GM12892 (cell line): ENCODE data around the gene GOSR2.

ENCODE experiments used
- POLR2A ChIP-seq: IDR thresholded peaks from 2 replicates; pipeline ENCODE4 v1.6.1; 2011; ENCODE audit warnings: low read depth, low read length, control low read depth
- POLR2AphosphoS5 ChIP-seq: IDR thresholded peaks from 2 replicates; pipeline ENCODE4 v1.6.1; 2011; ENCODE audit warnings: low read depth, low read length, control low read depth
- TAF1 ChIP-seq: IDR thresholded peaks from 2 replicates; pipeline ENCODE4 v1.6.1; 2011; ENCODE audit warnings: low read depth, mild to moderate bottlenecking, control low read depth, low read length, borderline replicate concordance

DNA sequence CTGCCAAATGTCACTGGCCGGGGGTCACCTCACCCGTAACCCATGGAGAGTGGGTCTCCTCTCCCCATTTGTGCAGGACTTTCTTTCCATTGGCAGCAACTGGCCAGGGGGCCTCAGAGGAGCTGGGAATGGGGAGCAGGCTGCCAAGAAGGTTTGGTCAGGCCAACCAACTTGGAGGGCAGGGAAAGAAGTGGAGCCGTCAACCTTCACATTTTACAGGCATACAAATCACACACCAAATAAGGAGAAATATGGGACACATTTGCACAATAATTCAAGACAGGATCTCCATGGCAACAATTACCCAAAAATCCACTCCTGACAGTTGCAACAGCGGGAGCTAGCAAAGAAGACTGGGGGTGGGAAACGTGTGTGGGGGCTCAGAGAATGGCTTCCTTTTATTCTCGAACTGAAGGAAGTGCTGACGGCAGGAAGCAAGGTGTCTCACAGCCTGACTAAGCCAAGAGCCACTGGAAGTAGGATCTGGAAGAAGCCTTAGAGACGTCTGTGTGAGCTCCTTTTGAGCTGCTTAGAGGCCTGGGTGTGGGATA lies 35.2 kb downstream of the GOSR2 start:
- TF ChIP-seq POLR2A, result no peak
- TF ChIP-seq POLR2AphosphoS5, result no peak
- TF ChIP-seq TAF1, result no peak
